Keratinocyte (primary cell): ENCODE data around the gene DNAJB6. TPM values are rescaled to one million over a fixed set of nuclear protein-coding genes. Genes with fewer than 3 reads are reported as not detected.

ENCODE experiments used
- DNase-seq: peaks from one replicate; pipeline ENCODE4 v3.0.0-alpha.2; 2011; ENCODE audit warnings: low read depth, missing footprints, low spot score
- FAIRE-seq: peaks from 2 replicates; lab custom pipeline; 2011; peaks lifted over from hg19 to GRCh38; lab: Jason Lieb, UNC
- H2AFZ ChIP-seq: 2 replicates; pipeline ENCODE4 v1.6.0; 2012; ENCODE audit warnings: low read length, control low read depth, inconsistent platforms; ENCODE audit not compliant: control insufficient read depth
- H3K27ac ChIP-seq: 2 replicates; pipeline ENCODE4 v1.5.1; 2011; ENCODE audit warnings: low read length; ENCODE audit not compliant: control insufficient read depth, insufficient read depth
- H3K27me3 ChIP-seq: 3 replicates; pipeline ENCODE4 v1.6.0; 2011; ENCODE audit warnings: low read length; ENCODE audit not compliant: control insufficient read depth, insufficient read depth; ENCODE audit errors: extremely low read depth
- H3K36me3 ChIP-seq, 2 experiments: 2 replicates in 1 of 2; 3 replicates in 1 of 2; pipeline ENCODE4 v1.5.1; 2011; ENCODE audit warnings: low read length in 2 of 2, mild to moderate bottlenecking in 1 of 2; ENCODE audit not compliant: control insufficient read depth in 2 of 2, insufficient read depth in 2 of 2; ENCODE audit errors: extremely low read depth in 1 of 2
- H3K4me1 ChIP-seq: 3 replicates; pipeline ENCODE4 v1.5.1; 2011; ENCODE audit warnings: low read length; ENCODE audit not compliant: control insufficient read depth, insufficient read depth; ENCODE audit errors: extremely low read depth
- H3K4me2 ChIP-seq: 3 replicates; pipeline ENCODE4 v1.6.0; 2011; ENCODE audit warnings: low read depth, low read length; ENCODE audit not compliant: control insufficient read depth, insufficient read depth; ENCODE audit errors: extremely low read depth
- H3K4me3 ChIP-seq, 3 experiments: fragments of 200-600 bp in 1 of 3; sonication (generic) in 1 of 3; 2 replicates in 2 of 3; 3 replicates in 1 of 3; pipeline ENCODE4 v1.5.1; 2011 to 2016; ENCODE audit warnings: low read length in 3 of 3, mild to moderate bottlenecking in 3 of 3, control low read depth in 2 of 3, inconsistent platforms in 1 of 3, low read depth in 1 of 3, mixed read lengths in 1 of 3, mixed run types in 1 of 3, moderate library complexity in 1 of 3; ENCODE audit not compliant: control insufficient read depth in 2 of 3, insufficient read depth in 2 of 3; ENCODE audit errors: extremely low read depth in 1 of 3
- H3K79me2 ChIP-seq: 2 replicates; pipeline ENCODE4 v1.6.0; 2012; ENCODE audit warnings: low read length; ENCODE audit not compliant: control insufficient read depth, insufficient read depth
- H3K9ac ChIP-seq: 3 replicates; pipeline ENCODE4 v1.6.0; 2011; ENCODE audit warnings: low read length; ENCODE audit not compliant: control insufficient read depth, insufficient read depth; ENCODE audit errors: extremely low read depth
- H3K9me1 ChIP-seq: 3 replicates; pipeline ENCODE4 v1.6.0; 2011; ENCODE audit warnings: low read length; ENCODE audit not compliant: control insufficient read depth, insufficient read depth; ENCODE audit errors: extremely low read depth
- H3K9me3 ChIP-seq: 2 replicates; pipeline ENCODE4 v1.5.1; 2012; ENCODE audit warnings: low read depth, low read length; ENCODE audit not compliant: control insufficient read depth
- H4K20me1 ChIP-seq: 3 replicates; pipeline ENCODE4 v1.6.0; 2011; ENCODE audit warnings: low read length; ENCODE audit not compliant: control insufficient read depth, insufficient read depth; ENCODE audit errors: extremely low read depth
- CTCF ChIP-seq, 3 experiments: IDR thresholded peaks in 1 of 3; conservative IDR thresholded peaks in 1 of 3; optimal IDR thresholded peaks in 1 of 3; 2 replicates in 2 of 3; 3 replicates in 1 of 3; pipeline versions ENCODE3 to v1.5.1; 2011; ENCODE audit warnings: low read length in 3 of 3, mild to moderate bottlenecking in 3 of 3, moderate library complexity in 2 of 3, control low read depth in 1 of 3, inconsistent platforms in 1 of 3; ENCODE audit not compliant: insufficient read depth in 2 of 3; ENCODE audit errors: extremely low read depth in 1 of 3
- EZH2 ChIP-seq: IDR thresholded peaks from one replicate; pipeline ENCODE4 v1.6.1; 2012; ENCODE audit warnings: inconsistent platforms, mild to moderate bottlenecking, low read length, moderate library complexity
- dilution Hi-C: fragments of 300-500 bp; cut with MboI; formaldehyde crosslinking; loops from one replicate; pipeline ENCODE4 v1.7.0; 2020; ENCODE audit warnings: low sequenced_read_pairs; ENCODE audit not compliant: extremely low pct_ligation_motif_present
- polyA plus RNA-seq, 5 experiments: library from polyadenylated mRNA; depleted of rRNA in 3 of 5; stranded (reverse) in 3 of 5; stranded (forward) in 1 of 5; unstranded in 1 of 5; fragments of >200 nt; gene quantifications; 1 replicate in 1 of 5; 2 replicates in 3 of 5; 3 replicates in 1 of 5; pipeline versions ENCODE4 v1.2.1 to v1.2.3, GENCODE V29; 2011 to 2012; ENCODE audit warnings: missing spikeins in 2 of 5, low read depth in 1 of 5, low replicate concordance in 1 of 5

Gene DNAJB6
- polyA plus RNA-seq, 1 donor (not counting 4 experiments of a cell fraction or from before 2014, with no cell fraction given), result 152 TPM

GRCh38 chr7:157300369-157300825 lies 36.4 kb upstream of the DNAJB6 start:
- Histone ChIP-seq H3K27ac (peak overlapping the region; percentile 67), H3K4me1 (peaks cover 19% of the 10 kb centered on the region), H3K27me3 (no peaks in the 10 kb centered on the region), H3K9me3 (no peaks in the 10 kb centered on the region), H3K36me3 (no peaks in the 10 kb centered on the region), H3K4me2 (peak overlapping the region; percentile 40), H3K9ac (no peak overlapping the region), H3K4me3 (no peak overlapping the region), H3K79me2 (no peaks in the 10 kb centered on the region), H2AFZ (peak overlapping the region; percentile 27), H3K9me1 (no peaks in the 10 kb centered on the region), H4K20me1 (no peaks in the 10 kb centered on the region)
- DNase-seq, result no peak
- dilution Hi-C loops, result no loop called here
- FAIRE-seq, result no peak
- TF ChIP-seq EZH2, result no peak
- no peak for TF ChIP-seq CTCF (optimal IDR thresholded peaks at IDR 0.05 in 1 of 3, IDR thresholded peaks at IDR 0.05 in 1 of 3, conservative IDR thresholded peaks at IDR 0.05 in 1 of 3; ENCODE audit: extremely low read depth in 1 of 3, insufficient read depth in 2 of 3, low read length in 3 of 3)

- Histone ChIP-seq H3K36me3 (no peaks in the 10 kb centered on the region), H3K79me2 (no peaks in the 10 kb centered on the region), H3K4me3 (no peak overlapping the region), H2AFZ (no peak overlapping the region), H3K4me2 (no peak overlapping the region), H3K27ac (no peak overlapping the region), H3K27me3 (no peaks in the 10 kb centered on the region), H3K9me3 (no peaks in the 10 kb centered on the region), H3K9ac (no peak overlapping the region), H3K9me1 (no peaks in the 10 kb centered on the region), H3K4me1 (peaks cover 19% of the 10 kb centered on the region), H4K20me1 (no peaks in the 10 kb centered on the region)
- FAIRE-seq (no peak), DNase-seq (no peak)
- TF ChIP-seq EZH2 (no peak), CTCF (optimal IDR thresholded peaks at IDR 0.05 in 1 of 3, IDR thresholded peaks at IDR 0.05 in 1 of 3, conservative IDR thresholded peaks at IDR 0.05 in 1 of 3; ENCODE audit: extremely low read depth in 1 of 3, insufficient read depth in 2 of 3, low read length in 3 of 3) (no peak)
- dilution Hi-C loops, result no loop called here
Observed at GRCh38 chr7:157301610-157302120, 35.1 kb upstream of the DNAJB6 start.
